ENCODE measurements around the gene KCNF1.

The KCNF1 gene

DNA sequence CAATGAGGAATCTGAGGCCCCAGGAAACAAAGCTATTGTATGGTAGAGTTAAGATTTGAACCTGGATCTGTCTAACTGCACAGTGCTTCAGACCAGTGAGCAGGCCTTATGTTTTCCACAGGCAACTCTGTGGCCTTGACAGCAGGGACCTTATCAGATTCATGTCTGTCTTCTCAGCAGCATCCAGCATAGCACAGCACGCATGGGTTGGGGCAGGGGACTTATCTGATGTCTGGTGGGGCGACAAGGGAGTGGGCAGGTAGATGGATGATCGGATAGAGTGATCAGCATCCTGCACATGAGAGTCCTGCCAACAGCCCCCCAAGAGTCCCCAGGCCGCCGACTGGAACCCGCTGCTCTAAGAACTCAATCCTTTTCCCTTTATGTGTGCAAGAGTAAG, 28.7 kb upstream of the KCNF1 start:
- H4K20me1 ChIP-seq (ENCODE audit: insufficient read depth, low read length): no peaks in the 10 kb centered on the region
- H3K4me1 ChIP-seq (ENCODE audit: low read length): no peaks in the 10 kb centered on the region
- TF ChIP-seq EZH2 (optimal IDR thresholded peaks at IDR 0.05; ENCODE audit: low read depth, low read length) (no peak), EZH2phosphoT487 (IDR thresholded peaks at IDR 0.05; ENCODE audit: low read length) (no peak), CTCF (IDR thresholded peaks at IDR 0.05; ENCODE audit: low read length) (no peak)
- no peak overlapping the region for H3K9ac ChIP-seq (ENCODE audit: low read length)
- H3K36me3 ChIP-seq (replicated peaks; ENCODE audit: insufficient read depth, low read length): no peaks in the 10 kb centered on the region
- DNase-seq: no peak
- no peak overlapping the region for H3K27ac ChIP-seq (ENCODE audit: low read length)
- H3K9me3 ChIP-seq (replicated peaks; ENCODE audit: insufficient read depth, low read length): no peaks in the 10 kb centered on the region
- H3K9me2 ChIP-seq (replicated peaks; ENCODE audit: insufficient read depth, low read length): no peaks in the 10 kb centered on the region
- no peak overlapping the region for H3K4me2 ChIP-seq (ENCODE audit: low read depth, low read length)
- no peaks in the 10 kb centered on the region for H3K27me3 ChIP-seq (replicated peaks; ENCODE audit: insufficient read depth, low read length)
- no peaks in the 10 kb centered on the region for H3K79me2 ChIP-seq (ENCODE audit: low read length)
- H3F3A ChIP-seq (ENCODE audit: insufficient read depth, low read length): no peaks in the 10 kb centered on the region
- no peak overlapping the region for H2AFZ ChIP-seq (ENCODE audit: low read length)
- no peak overlapping the region for H3K4me3 ChIP-seq (ENCODE audit: low read length)

- H3F3A ChIP-seq (ENCODE audit: insufficient read depth, low read length): no peaks in the 10 kb centered on the region
- H3K9me2 ChIP-seq (replicated peaks; ENCODE audit: insufficient read depth, low read length): no peaks in the 10 kb centered on the region
- H3K4me2 ChIP-seq (ENCODE audit: low read depth, low read length): no peak overlapping the region
- H3K4me3 ChIP-seq (ENCODE audit: low read length): no peak overlapping the region
- H4K20me1 ChIP-seq (ENCODE audit: insufficient read depth, low read length): no peaks in the 10 kb centered on the region
- no peak overlapping the region for H3K27ac ChIP-seq (ENCODE audit: low read length)
- no peak overlapping the region for H3K9ac ChIP-seq (ENCODE audit: low read length)
- no peaks in the 10 kb centered on the region for H3K9me3 ChIP-seq (replicated peaks; ENCODE audit: insufficient read depth, low read length)
- TF ChIP-seq EZH2 (optimal IDR thresholded peaks at IDR 0.05; ENCODE audit: low read depth, low read length) (no peak), CTCF (IDR thresholded peaks at IDR 0.05; ENCODE audit: low read length) (no peak), EZH2phosphoT487 (IDR thresholded peaks at IDR 0.05; ENCODE audit: low read length) (no peak)
- H2AFZ ChIP-seq (ENCODE audit: low read length): no peak overlapping the region
- no peaks in the 10 kb centered on the region for H3K36me3 ChIP-seq (replicated peaks; ENCODE audit: insufficient read depth, low read length)
- H3K27me3 ChIP-seq (replicated peaks; ENCODE audit: insufficient read depth, low read length): no peaks in the 10 kb centered on the region
- H3K4me1 ChIP-seq (ENCODE audit: low read length): no peaks in the 10 kb centered on the region
- no peaks in the 10 kb centered on the region for H3K79me2 ChIP-seq (ENCODE audit: low read length)
- no peak for DNase-seq
These were observed 27.8 kb upstream of the KCNF1 start for GRCh38 chr2:10883801-10884478.

GRCh38 chr2:10884574-10884975, 27.2 kb upstream of the KCNF1 start:
- H3K4me3 ChIP-seq (ENCODE audit: low read length): no peak overlapping the region
- no peak overlapping the region for H3K9ac ChIP-seq (ENCODE audit: low read length)
- H4K20me1 ChIP-seq (ENCODE audit: insufficient read depth, low read length): no peaks in the 10 kb centered on the region
- H3K4me2 ChIP-seq (ENCODE audit: low read depth, low read length): no peak overlapping the region
- H3K79me2 ChIP-seq (ENCODE audit: low read length): no peaks in the 10 kb centered on the region
- no peak for DNase-seq
- TF ChIP-seq EZH2phosphoT487 (IDR thresholded peaks at IDR 0.05; ENCODE audit: low read length): no peak
- no peak for TF ChIP-seq CTCF (IDR thresholded peaks at IDR 0.05; ENCODE audit: low read length)
- H3K9me2 ChIP-seq (replicated peaks; ENCODE audit: insufficient read depth, low read length): no peaks in the 10 kb centered on the region
- H3K27ac ChIP-seq (ENCODE audit: low read length): no peak overlapping the region
- no peaks in the 10 kb centered on the region for H3K9me3 ChIP-seq (replicated peaks; ENCODE audit: insufficient read depth, low read length)
- H2AFZ ChIP-seq (ENCODE audit: low read length): no peak overlapping the region
- no peaks in the 10 kb centered on the region for H3F3A ChIP-seq (ENCODE audit: insufficient read depth, low read length)
- H3K27me3 ChIP-seq (replicated peaks; ENCODE audit: insufficient read depth, low read length): no peaks in the 10 kb centered on the region
- H3K36me3 ChIP-seq (replicated peaks; ENCODE audit: insufficient read depth, low read length): no peaks in the 10 kb centered on the region
- H3K4me1 ChIP-seq (ENCODE audit: low read length): no peaks in the 10 kb centered on the region
